Stimulated activated CD4-positive, alpha-beta T cell treated with anti-CD3 and anti-CD28 coated beads, Interleukin-4, amount 100 ng/mL, for 1 hour (primary cell): Measurements from ENCODE around the gene SPEG.
"Not testable (repeated sequence)": the region's sequence is repeated elsewhere in the genome, so short reads cannot be mapped to it uniquely, and the experiment has no call there.

ENCODE experiments used
- DNase-seq: peaks from one replicate; pipeline ENCODE4 v3.0.0-alpha.2; 2020

Gene SPEG

GRCh38 chr2:219434718-219435525, at the start of gene SPEG:
Gene SPEG (plus strand): TSS chr2:219434843. CDS start chr2:219434978, 135 bp downstream.
- DNase-seq = no peak

GRCh38 chr2:219384859-219385258, 49.8 kb upstream of the SPEG start:
- DNase-seq = no peak

- no peak for DNase-seq
Observed at GRCh38 chr2:219385958-219386520, 48.6 kb upstream of the SPEG start.

- peak; percentile 16 for DNase-seq
Observed at GRCh38 chr2:219386532-219387280, 47.9 kb upstream of the SPEG start.

- DNase-seq = peak; percentile 94
Observed at GRCh38 chr2:219387306-219388120, 47.1 kb upstream of the SPEG start, which contains the start of gene DNPEP. Gene DNPEP (minus strand): TSS chr2:219387912. CDS start chr2:219387794, 118 bp downstream.

- DNase-seq = peak; percentile 99
Observed at GRCh38 chr2:219388121-219388906, 46.3 kb upstream of the SPEG start.

- no peak for DNase-seq
Observed at GRCh38 chr2:219388907-219389156, 45.8 kb upstream of the SPEG start.

GRCh38 chr2:219392754-219393153, 41.9 kb upstream of the SPEG start:
- no peak for DNase-seq

- not testable (repeated sequence) for DNase-seq
Observed at GRCh38 chr2:219395056-219395455, 39.6 kb upstream of the SPEG start.

- DNase-seq = no peak
Observed at GRCh38 chr2:219395609-219396008, 39.0 kb upstream of the SPEG start.

- no peak for DNase-seq
Observed at GRCh38 chr2:219396863-219397457, 37.7 kb upstream of the SPEG start.

GRCh38 chr2:219398721-219399363, 35.8 kb upstream of the SPEG start:
- DNase-seq = no peak

GRCh38 chr2:219399716-219400478, 34.7 kb upstream of the SPEG start:
- no peak for DNase-seq

GRCh38 chr2:219400562-219400961, 34.1 kb upstream of the SPEG start:
- no peak for DNase-seq

GRCh38 chr2:219401606-219402005, 33.0 kb upstream of the SPEG start:
- no peak for DNase-seq

GRCh38 chr2:219402665-219403515, 31.8 kb upstream of the SPEG start:
- DNase-seq = peak; percentile 49

- no peak for DNase-seq
Observed at GRCh38 chr2:219403861-219404260, 30.8 kb upstream of the SPEG start.

- DNase-seq = no peak
Observed at GRCh38 chr2:219404291-219404910, 30.2 kb upstream of the SPEG start.

GRCh38 chr2:219404954-219405353, 29.7 kb upstream of the SPEG start:
- DNase-seq = no peak
